Measurements from ENCODE around the gene HMGN1. TPM values are rescaled to one million over a fixed set of nuclear protein-coding genes. Genes with fewer than 3 reads are reported as not detected.

The HMGN1 gene
- total and polyA plus RNA-seq, 4 donors = 34.6 to 92.3 (median 55.0) TPM

GRCh38 chr21:39312112-39313041 lies 36.5 kb downstream of the HMGN1 start (continued):
- TF ChIP-seq REST (IDR thresholded peaks at IDR 0.05) (no peak), TAF1 (conservative IDR thresholded peaks at IDR 0.05) (no peak)

- WGBS = 97% methylated on average over 7 of the region's 7 CpGs
- H3K4me1 ChIP-seq (ENCODE audit: control insufficient read depth in 4 of 4, insufficient read depth in 4 of 4, low read length in 3 of 4) = peaks cover 5 to 16% (median 10%) of the 10 kb centered on the region in 4 donors
- no peak overlapping the region for H3K27ac ChIP-seq (ENCODE audit: low read depth in 1 of 2, low read length in 2 of 2)
- TF ChIP-seq TAF1 (conservative IDR thresholded peaks at IDR 0.05) (no peak), YY1 (IDR thresholded peaks at IDR 0.05) (no peak), FOXA1 (IDR thresholded peaks at IDR 0.05) (no peak), JUND (IDR thresholded peaks at IDR 0.05) (no peak), HNF4A (conservative IDR thresholded peaks at IDR 0.05) (no peak), HNF4G (IDR thresholded peaks at IDR 0.05) (no peak), MAX (IDR thresholded peaks at IDR 0.05) (no peak), SP1 (IDR thresholded peaks at IDR 0.05) (no peak), GABPA (IDR thresholded peaks at IDR 0.05 in 1 of 2, conservative IDR thresholded peaks at IDR 0.05 in 1 of 2) (no peak), RXRA (IDR thresholded peaks at IDR 0.05) (no peak), ZBTB33 (IDR thresholded peaks at IDR 0.05) (no peak), NR2F2 (IDR thresholded peaks at IDR 0.05) (no peak), RAD21 (IDR thresholded peaks at IDR 0.05) (no peak), REST (IDR thresholded peaks at IDR 0.05) (no peak), EGR1 (IDR thresholded peaks at IDR 0.05; ENCODE audit: low read depth in 2 of 2) (no peak), ATF3 (IDR thresholded peaks at IDR 0.05) (no peak), CTCF (IDR thresholded peaks at IDR 0.05; ENCODE audit: low read depth, low read length, missing input control) (no peak), FOXA2 (IDR thresholded peaks at IDR 0.05) (no peak)
- no peak for DNase-seq (ENCODE audit: low spot score)
- H3K9me3 ChIP-seq (ENCODE audit: control insufficient read depth in 4 of 4, low read length in 3 of 4) = no peaks in the 10 kb centered on the region
- no peak overlapping the region for H3K4me3 ChIP-seq (ENCODE audit: low read depth in 1 of 3, low read length in 3 of 3)
- H3K27me3 ChIP-seq (ENCODE audit: control insufficient read depth in 4 of 4, insufficient read depth in 4 of 4, low read length in 3 of 4) = no peaks in the 10 kb centered on the region
- peaks cover 1 to 7% (median 3%) of the 10 kb centered on the region in 4 donors for H3K36me3 ChIP-seq (ENCODE audit: control insufficient read depth in 4 of 4, insufficient read depth in 3 of 4, low read depth in 1 of 4, low read length in 3 of 4)
- no peak overlapping the region for H3K9ac ChIP-seq (ENCODE audit: low read depth in 1 of 2, low read length in 2 of 2)
Observed at GRCh38 chr21:39311164-39311563, 37.7 kb downstream of the HMGN1 start.

All from liver (tissue), 9 donors.